GM18502 (cell line): Measurements from ENCODE around the gene AKAP8.
"Not testable (repeated sequence)": the region's sequence is repeated elsewhere in the genome, so short reads cannot be mapped to it uniquely, and the experiment has no call there.

Experiments used
- ATAC-seq: cut with Tn5 transposase; IDR thresholded peaks from one replicate; pipeline ENCODE4 v1.9.1; 2021; ENCODE audit warnings: mild to moderate bottlenecking; ENCODE audit not compliant: unreplicated experiment, poor library complexity

Gene AKAP8

DNA sequence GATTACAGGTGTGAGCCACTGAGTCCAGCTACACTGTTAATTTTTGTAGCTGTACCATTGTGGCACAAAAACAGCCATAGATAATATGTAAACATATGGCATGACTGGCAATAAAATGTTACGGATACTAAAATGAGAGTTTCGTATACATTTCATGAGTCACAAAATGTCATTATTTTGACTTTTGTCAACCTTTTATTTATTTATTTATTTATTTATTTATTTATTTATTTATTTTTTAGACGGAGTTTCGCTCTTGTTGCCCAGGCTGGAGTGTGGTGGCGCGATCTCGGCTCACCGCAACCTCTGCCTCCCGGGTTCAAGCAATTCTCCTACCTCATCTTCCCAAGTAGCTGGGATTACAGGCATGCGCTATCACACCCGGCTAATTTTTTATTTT, 38.3 kb downstream of the AKAP8 start:
- not testable (repeated sequence) for ATAC-seq

DNA sequence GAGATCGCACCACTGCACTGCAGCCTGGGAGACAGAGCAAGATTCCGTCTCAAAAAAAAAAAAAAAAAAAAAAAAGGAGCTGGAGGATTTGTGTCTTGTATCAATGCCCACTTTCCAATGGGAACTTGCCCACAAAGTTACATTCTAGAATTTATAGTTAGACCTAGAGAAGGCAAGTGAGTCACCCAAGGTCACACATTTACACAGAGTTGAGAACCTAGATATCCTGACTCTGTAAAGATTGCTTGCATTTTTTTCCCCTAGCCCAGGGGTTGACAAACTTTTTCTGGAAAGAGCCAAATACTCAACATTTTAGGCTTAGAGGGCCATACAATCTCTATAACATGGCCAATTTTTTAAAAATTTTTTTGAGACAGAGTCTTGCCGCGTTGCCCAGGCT, 39.5 kb downstream of the AKAP8 start:
- ATAC-seq = no peak

GRCh38 chr19:15337202-15337601, 42.4 kb downstream of the AKAP8 start:
- no peak for ATAC-seq

- ATAC-seq = not testable (repeated sequence)
Measured at GRCh38 chr19:15335992-15336391, 43.6 kb downstream of the AKAP8 start.

GRCh38 chr19:15332311-15332996, 47.1 kb downstream of the AKAP8 start, which contains the start of gene BRD4:
BRD4 (minus strand) TSS chr19:15332539; CDS start chr19:15273099, 59,440 bp downstream.
- peak; percentile 49 for ATAC-seq

DNA sequence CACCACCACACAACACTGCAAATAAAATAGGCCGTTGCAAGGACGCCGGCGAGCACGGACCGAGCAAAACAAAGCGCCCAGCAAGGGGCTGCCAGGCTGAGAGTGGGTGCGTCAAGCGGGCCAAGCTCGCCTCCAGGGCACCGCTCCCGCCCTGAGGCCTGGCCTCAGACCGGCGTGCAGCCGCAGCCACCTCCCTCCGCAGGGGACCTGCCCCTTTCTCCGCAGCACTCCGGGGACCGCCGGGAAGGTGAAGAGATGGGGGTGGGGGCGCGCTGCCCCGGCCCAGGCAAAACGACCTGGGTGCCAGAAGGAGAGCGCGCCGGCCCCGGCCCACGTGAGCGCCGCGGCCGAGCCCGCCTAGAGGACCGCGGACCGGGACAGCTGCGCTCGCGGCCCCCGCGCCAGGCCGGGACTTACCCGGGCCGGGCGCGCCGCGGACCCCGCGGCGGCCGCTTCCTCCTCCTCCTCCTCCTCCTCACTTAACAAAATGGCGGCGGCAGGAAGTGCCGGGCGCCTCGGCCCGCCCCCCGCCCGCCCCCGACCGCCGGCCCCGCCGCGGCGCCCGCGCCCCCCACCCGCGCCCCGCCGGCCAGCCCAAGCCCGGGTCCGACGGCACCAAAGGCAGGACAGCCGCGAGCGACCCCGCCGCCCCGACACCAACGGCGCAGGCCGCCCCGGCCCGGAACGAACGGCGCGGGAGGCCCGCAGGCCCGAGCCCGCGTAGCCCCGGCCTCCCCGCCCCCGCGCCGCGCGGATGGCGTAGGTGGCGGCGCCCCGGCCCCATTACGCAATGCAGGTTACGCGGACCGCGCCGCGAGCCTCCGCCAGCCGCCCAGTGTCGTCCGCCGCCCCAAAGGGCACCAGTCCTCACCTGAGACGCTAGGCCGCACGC, 47.9 kb downstream of the AKAP8 start:
- ATAC-seq = peak; percentile 36

DNA sequence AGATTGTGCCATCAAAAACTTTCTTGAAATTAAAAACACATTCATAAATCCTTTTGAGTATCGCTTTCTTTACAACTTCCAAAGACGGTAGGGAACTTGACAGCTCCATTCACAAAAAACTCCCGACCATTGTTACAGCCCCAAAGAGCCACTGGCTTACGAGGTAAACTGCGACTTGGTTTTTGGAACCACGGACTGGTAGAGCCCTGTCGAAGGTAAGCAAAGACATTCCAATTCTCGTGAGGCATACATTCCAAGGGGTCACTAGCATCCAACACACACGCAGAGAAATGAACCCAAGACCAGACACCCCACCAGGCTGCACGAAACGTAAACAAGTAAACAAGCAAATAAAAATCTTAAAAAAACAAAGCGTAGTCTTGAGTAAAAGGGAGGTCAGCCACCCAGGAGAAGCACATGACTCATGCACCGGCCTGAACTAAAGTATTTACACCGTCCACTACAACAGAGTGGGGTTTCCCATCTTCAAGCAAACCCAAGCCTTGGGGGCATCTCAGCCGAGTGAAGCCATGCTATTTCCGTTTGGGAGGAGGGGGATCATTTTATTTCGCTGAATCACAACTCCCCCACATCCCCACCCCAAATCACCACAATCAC, 48.7 kb downstream of the AKAP8 start:
- ATAC-seq = no peak

GRCh38 chr19:15328312-15328711, 51.3 kb downstream of the AKAP8 start:
- ATAC-seq = no peak

- no peak for ATAC-seq
Measured at GRCh38 chr19:15324791-15325519, 54.6 kb downstream of the AKAP8 start.

GRCh38 chr19:15323496-15324235, 55.9 kb downstream of the AKAP8 start:
- ATAC-seq = no peak

GRCh38 chr19:15321739-15322138, 57.8 kb downstream of the AKAP8 start:
- no peak for ATAC-seq

DNA sequence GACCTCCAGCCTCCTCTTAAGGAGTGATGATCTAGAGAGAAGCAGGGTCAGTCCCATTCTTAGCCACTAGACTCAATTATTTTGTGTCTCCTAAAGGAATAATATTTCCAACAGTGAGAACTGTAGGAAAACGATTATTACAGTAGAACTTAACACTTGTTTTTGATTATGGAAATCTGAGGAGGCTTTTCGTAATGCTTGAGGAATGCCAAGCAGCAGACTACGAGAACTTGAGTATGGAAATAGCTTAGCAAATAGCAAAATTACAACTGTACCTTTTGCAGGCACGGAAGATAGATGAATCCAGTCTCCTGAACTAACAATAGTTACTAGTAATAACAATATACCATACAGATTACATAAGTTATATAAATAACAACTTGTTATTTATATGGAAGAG, 59.5 kb downstream of the AKAP8 start:
- ATAC-seq = no peak

- ATAC-seq = no peak
Measured at GRCh38 chr19:15318241-15318691, 61.3 kb downstream of the AKAP8 start.

- no peak for ATAC-seq
Measured at GRCh38 chr19:15317392-15318071, 62.1 kb downstream of the AKAP8 start.

DNA sequence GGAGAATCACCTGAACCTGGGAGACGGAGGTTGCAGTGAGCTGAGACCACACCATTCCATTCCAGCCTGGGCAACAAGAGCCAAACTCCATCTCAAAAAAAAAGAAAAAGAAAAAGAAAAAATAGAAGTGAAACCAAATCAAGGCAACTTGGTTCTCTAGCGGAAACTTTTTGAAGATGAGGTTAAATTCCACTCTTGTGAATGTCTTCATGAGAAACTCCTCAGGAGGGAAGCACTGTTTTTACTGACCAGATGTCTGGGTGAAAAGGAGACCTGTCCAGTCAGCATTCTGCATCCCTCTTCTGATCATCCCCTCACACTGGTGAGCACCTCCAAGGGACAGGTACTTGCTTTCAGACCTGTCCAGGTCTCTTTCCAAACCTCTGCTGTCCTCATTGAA, 63.1 kb downstream of the AKAP8 start:
- no peak for ATAC-seq

DNA sequence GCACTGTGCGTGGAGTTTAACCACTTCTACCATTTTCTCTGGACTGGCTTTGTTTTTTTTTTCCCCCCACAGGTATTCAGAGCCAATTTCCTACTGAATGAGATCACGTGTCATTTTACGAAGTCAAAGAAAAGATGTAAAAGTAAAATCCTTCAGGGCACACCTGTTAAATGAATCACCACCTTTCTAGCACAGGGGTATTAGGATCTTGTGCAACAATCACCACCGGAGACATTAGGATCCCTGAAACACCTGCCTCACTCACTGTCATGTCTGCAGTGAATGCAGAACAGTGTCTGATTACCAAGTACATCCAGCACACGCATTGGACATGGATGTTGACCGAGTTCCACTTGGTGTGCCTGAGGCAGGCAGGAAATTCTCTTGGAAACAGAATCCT, 64.5 kb downstream of the AKAP8 start:
- no peak for ATAC-seq

DNA sequence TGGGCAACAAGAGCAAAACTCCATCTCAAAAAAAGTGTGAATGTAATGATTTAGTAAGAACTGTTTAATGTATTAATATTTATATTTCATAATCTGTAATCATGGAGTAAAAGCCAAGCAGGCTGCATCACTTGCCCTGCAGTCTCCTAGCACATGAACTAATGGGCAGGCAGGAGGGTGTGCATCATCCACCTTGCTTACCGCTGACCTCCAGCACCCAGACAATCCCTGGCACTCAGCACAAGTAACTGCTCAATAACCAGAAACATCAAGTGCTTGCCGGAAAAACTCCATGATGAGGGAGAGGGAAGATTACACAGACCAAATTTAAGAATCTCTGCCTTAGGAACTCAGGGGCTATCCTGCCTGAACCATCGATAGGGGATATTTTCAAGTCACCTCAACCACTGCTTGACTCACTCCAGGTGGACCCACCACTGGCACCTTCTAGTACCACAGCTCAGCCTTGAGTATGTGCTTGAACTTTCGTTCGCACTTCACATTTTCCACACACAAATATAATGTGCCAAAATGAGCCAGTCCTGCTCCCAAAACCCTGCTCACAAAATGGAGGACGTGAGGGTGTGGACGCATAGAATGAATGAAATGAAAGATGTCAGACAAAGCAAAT, 65.8 kb downstream of the AKAP8 start:
- ATAC-seq = no peak

GRCh38 chr19:15307169-15307568, 72.4 kb downstream of the AKAP8 start:
- ATAC-seq = no peak
